ENCODE data around the gene RFX8.

RFX8 gene

GRCh38 chr2:101502095-101502494 lies 27.2 kb upstream of the RFX8 start:
- FAIRE-seq (no peak), DNase-seq (ENCODE audit: insufficient read length, low spot score) (no peak)
- TF ChIP-seq CTCF (IDR thresholded peaks at IDR 0.05; ENCODE audit: insufficient read depth, missing control alignments): no peak

GRCh38 chr2:101501443-101501842 lies 26.5 kb upstream of the RFX8 start:
- TF ChIP-seq CTCF (IDR thresholded peaks at IDR 0.05; ENCODE audit: insufficient read depth, missing control alignments): no peak
- FAIRE-seq (no peak), DNase-seq (ENCODE audit: insufficient read length, low spot score) (no peak)

GRCh38 chr2:101500860-101501259 lies 25.9 kb upstream of the RFX8 start:
- DNase-seq (ENCODE audit: insufficient read length, low spot score) (no peak), FAIRE-seq (no peak)
- no peak for TF ChIP-seq CTCF (IDR thresholded peaks at IDR 0.05; ENCODE audit: insufficient read depth, missing control alignments)

GRCh38 chr2:101500180-101500579 lies 25.3 kb upstream of the RFX8 start:
- DNase-seq (ENCODE audit: insufficient read length, low spot score) (no peak), FAIRE-seq (no peak)
- TF ChIP-seq CTCF (IDR thresholded peaks at IDR 0.05; ENCODE audit: insufficient read depth, missing control alignments): no peak

- no peak for TF ChIP-seq CTCF (IDR thresholded peaks at IDR 0.05; ENCODE audit: insufficient read depth, missing control alignments)
- no peak for FAIRE-seq
- no peak for DNase-seq (ENCODE audit: insufficient read length, low spot score)
Observed at GRCh38 chr2:101496279-101496678, 21.4 kb upstream of the RFX8 start.

- no peak for TF ChIP-seq CTCF (IDR thresholded peaks at IDR 0.05; ENCODE audit: insufficient read depth, missing control alignments)
- FAIRE-seq: no peak
Observed at GRCh38 chr2:101492936-101493473, 18.1 kb upstream of the RFX8 start.

GRCh38 chr2:101486994-101487393 lies 12.1 kb upstream of the RFX8 start:
- TF ChIP-seq CTCF (IDR thresholded peaks at IDR 0.05; ENCODE audit: insufficient read depth, missing control alignments): no peak
- DNase-seq (ENCODE audit: insufficient read length, low spot score): no peak
- no peak for FAIRE-seq

More at GRCh38 chr2:101492936-101493473, 18.1 kb upstream of the RFX8 start:
- DNase-seq (ENCODE audit: insufficient read length, low spot score): no peak

All from D721Med (cell line).